Urinary bladder (tissue), 4 donors: ENCODE measurements around the gene ECM1. TPM values are rescaled to one million over a fixed set of nuclear protein-coding genes. Genes with fewer than 3 reads are reported as not detected.

Experiments used
- DNase-seq: peaks from one replicate; pipeline ENCODE4 v3.0.0-alpha.2; 2015; ENCODE audit errors: extremely low spot score
- H3K27ac ChIP-seq: one replicate; pipeline ENCODE4 v1.5.1; 2013; ENCODE audit warnings: low read depth, mild to moderate bottlenecking, moderate library complexity
- H3K36me3 ChIP-seq: one replicate; pipeline ENCODE4 v1.6.1; 2013; ENCODE audit warnings: mild to moderate bottlenecking, moderate library complexity; ENCODE audit not compliant: insufficient read depth
- H3K4me1 ChIP-seq: one replicate; pipeline ENCODE4 v1.6.1; 2013; ENCODE audit warnings: mild to moderate bottlenecking, moderate library complexity; ENCODE audit not compliant: insufficient read depth
- H3K4me3 ChIP-seq: one replicate; pipeline ENCODE4 v1.5.1; 2013; ENCODE audit warnings: low read depth, low read length
- WGBS: extraction: QIAGEN DNeasy Blood & Tissue Kit; methylation state at CpG from one replicate; pipeline ENCODE4 v1.1.7; 2013; 5-methylcytosine and 5-hydroxymethylcytosine counted together
- polyA plus RNA-seq: library from polyadenylated mRNA; stranded (reverse); fragments of 200-250 nt; gene quantifications from one replicate; pipeline ENCODE4 v1.2.3, GENCODE V29; 2013
- total RNA-seq: library from RNA; depleted of rRNA; stranded (reverse); fragments of >200 nt; gene quantifications from one replicate; pipeline ENCODE4 v1.2.3, GENCODE V29; 2014
- donor health status: healthy with polysubstance abuse.
- donor health status: healthy.

ECM1 gene
- total RNA-seq = 8.7 TPM
- 40.8 TPM for polyA plus RNA-seq

- 42% methylated on average over 7 of the region's 7 CpGs for WGBS
- Histone ChIP-seq H3K4me1 (no peaks in the 10 kb centered on the region), H3K4me3 (no peak within 1 kb of the TSS), H3K27ac (peak within 1 kb of the TSS; percentile 44), H3K36me3 (peaks cover 4% of the 10 kb centered on the region)
- no peak for DNase-seq
Observed at GRCh38 chr1:150507912-150508864, at the start of gene ECM1. Gene ECM1, plus strand, starts transcription at chr1:150508109. Its CDS starts 101 bp downstream, at chr1:150508210.

GRCh38 chr1:150464422-150464826 lies 43.5 kb upstream of the ECM1 start:
- WGBS = 39% methylated on average over 4 of the region's 4 CpGs
- no peak for DNase-seq
- Histone ChIP-seq H3K4me1 (no peaks in the 10 kb centered on the region), H3K27ac (no peak overlapping the region), H3K36me3 (peaks cover 2% of the 10 kb centered on the region), H3K4me3 (no peak overlapping the region)

- Histone ChIP-seq H3K36me3 (peaks cover 4% of the 10 kb centered on the region), H3K4me3 (no peak overlapping the region), H3K4me1 (no peaks in the 10 kb centered on the region), H3K27ac (no peak overlapping the region)
- DNase-seq = no peak
Observed at GRCh38 chr1:150466964-150467363, 40.9 kb upstream of the ECM1 start.

- WGBS = 59% methylated on average over 1 of the region's 1 CpG
- H3K36me3 ChIP-seq = peaks cover 4% of the 10 kb centered on the region
- no peaks in the 10 kb centered on the region for H3K4me1 ChIP-seq
- H3K27ac ChIP-seq = no peak overlapping the region
- H3K4me3 ChIP-seq = no peak overlapping the region
- no peak for DNase-seq
Observed at GRCh38 chr1:150469291-150469690, 38.6 kb upstream of the ECM1 start.

GRCh38 chr1:150472601-150473200 lies 35.2 kb upstream of the ECM1 start:
- no peak for DNase-seq
- Histone ChIP-seq H3K27ac (no peak overlapping the region), H3K36me3 (peaks cover 3% of the 10 kb centered on the region), H3K4me1 (peaks cover 2% of the 10 kb centered on the region), H3K4me3 (no peak overlapping the region)
- WGBS = 93% methylated on average over 10 of the region's 10 CpGs

GRCh38 chr1:150473659-150474058 lies 34.2 kb upstream of the ECM1 start:
- no peak for DNase-seq
- peaks cover 3% of the 10 kb centered on the region for H3K4me1 ChIP-seq
- no peak overlapping the region for H3K4me3 ChIP-seq
- H3K36me3 ChIP-seq = peaks cover 3% of the 10 kb centered on the region
- WGBS = 56% methylated on average over 4 of the region's 4 CpGs
- no peak overlapping the region for H3K27ac ChIP-seq

GRCh38 chr1:150474869-150475268 lies 33.0 kb upstream of the ECM1 start:
- Histone ChIP-seq H3K27ac (no peak overlapping the region), H3K36me3 (peaks cover 3% of the 10 kb centered on the region), H3K4me1 (peaks cover 3% of the 10 kb centered on the region), H3K4me3 (no peak overlapping the region)
- no peak for DNase-seq
- WGBS = 60% methylated on average over 4 of the region's 4 CpGs

GRCh38 chr1:150476754-150477153 lies 31.2 kb upstream of the ECM1 start:
- H3K27ac ChIP-seq = no peak overlapping the region
- peaks cover 3% of the 10 kb centered on the region for H3K4me1 ChIP-seq
- 56% methylated on average over 3 of the region's 3 CpGs for WGBS
- no peak for DNase-seq
- peaks cover 3% of the 10 kb centered on the region for H3K36me3 ChIP-seq
- H3K4me3 ChIP-seq = no peak overlapping the region

GRCh38 chr1:150477320-150477719 lies 30.6 kb upstream of the ECM1 start:
- H3K27ac ChIP-seq = no peak overlapping the region
- H3K36me3 ChIP-seq = no peaks in the 10 kb centered on the region
- WGBS = 60% methylated on average over 1 of the region's 1 CpG
- no peak overlapping the region for H3K4me3 ChIP-seq
- no peak for DNase-seq
- peaks cover 3% of the 10 kb centered on the region for H3K4me1 ChIP-seq

- 45% methylated on average over 4 of the region's 4 CpGs for WGBS
- Histone ChIP-seq H3K36me3 (no peaks in the 10 kb centered on the region), H3K4me1 (peaks cover 3% of the 10 kb centered on the region), H3K4me3 (no peak overlapping the region), H3K27ac (peak overlapping the region; percentile 16)
- DNase-seq = peak; percentile 7
Observed at GRCh38 chr1:150477733-150478132, 30.2 kb upstream of the ECM1 start.

- peaks cover 3% of the 10 kb centered on the region for H3K4me1 ChIP-seq
- no peak for DNase-seq
- no peak overlapping the region for H3K4me3 ChIP-seq
- H3K27ac ChIP-seq = no peak overlapping the region
- H3K36me3 ChIP-seq = no peaks in the 10 kb centered on the region
- WGBS = 83% methylated on average over 4 of the region's 4 CpGs
Observed at GRCh38 chr1:150479370-150479769, 28.5 kb upstream of the ECM1 start.

GRCh38 chr1:150479927-150480352 lies 28.0 kb upstream of the ECM1 start:
- WGBS = 75% methylated on average over 2 of the region's 2 CpGs
- no peak for DNase-seq

GRCh38 chr1:150484431-150484830 lies 23.5 kb upstream of the ECM1 start:
- Histone ChIP-seq H3K4me1 (no peaks in the 10 kb centered on the region), H3K4me3 (no peak overlapping the region), H3K27ac (no peak overlapping the region), H3K36me3 (no peaks in the 10 kb centered on the region)
- 83% methylated on average over 5 of the region's 5 CpGs for WGBS
- DNase-seq = no peak

More at GRCh38 chr1:150479927-150480352, 28.0 kb upstream of the ECM1 start:
- Histone ChIP-seq H3K36me3 (no peaks in the 10 kb centered on the region), H3K4me3 (no peak overlapping the region), H3K4me1 (peaks cover 2% of the 10 kb centered on the region), H3K27ac (no peak overlapping the region)

GRCh38 chr1:150484861-150485260 lies 23.0 kb upstream of the ECM1 start:
- H3K27ac ChIP-seq = no peak overlapping the region
- WGBS = 17% methylated on average over 2 of the region's 2 CpGs
- H3K36me3 ChIP-seq = no peaks in the 10 kb centered on the region
- no peak overlapping the region for H3K4me3 ChIP-seq
- DNase-seq = no peak
- H3K4me1 ChIP-seq = no peaks in the 10 kb centered on the region
